ENCODE data around the gene MDH2. TPM values are rescaled to one million over a fixed set of nuclear protein-coding genes. Genes with fewer than 3 reads are reported as not detected.
"Not testable (repeated sequence)": the region's sequence is repeated elsewhere in the genome, so short reads cannot be mapped to it uniquely, and the experiment has no call there.

MDH2 gene
- total RNA-seq, 1 experiment from 2014 or later: 313 TPM

DNA sequence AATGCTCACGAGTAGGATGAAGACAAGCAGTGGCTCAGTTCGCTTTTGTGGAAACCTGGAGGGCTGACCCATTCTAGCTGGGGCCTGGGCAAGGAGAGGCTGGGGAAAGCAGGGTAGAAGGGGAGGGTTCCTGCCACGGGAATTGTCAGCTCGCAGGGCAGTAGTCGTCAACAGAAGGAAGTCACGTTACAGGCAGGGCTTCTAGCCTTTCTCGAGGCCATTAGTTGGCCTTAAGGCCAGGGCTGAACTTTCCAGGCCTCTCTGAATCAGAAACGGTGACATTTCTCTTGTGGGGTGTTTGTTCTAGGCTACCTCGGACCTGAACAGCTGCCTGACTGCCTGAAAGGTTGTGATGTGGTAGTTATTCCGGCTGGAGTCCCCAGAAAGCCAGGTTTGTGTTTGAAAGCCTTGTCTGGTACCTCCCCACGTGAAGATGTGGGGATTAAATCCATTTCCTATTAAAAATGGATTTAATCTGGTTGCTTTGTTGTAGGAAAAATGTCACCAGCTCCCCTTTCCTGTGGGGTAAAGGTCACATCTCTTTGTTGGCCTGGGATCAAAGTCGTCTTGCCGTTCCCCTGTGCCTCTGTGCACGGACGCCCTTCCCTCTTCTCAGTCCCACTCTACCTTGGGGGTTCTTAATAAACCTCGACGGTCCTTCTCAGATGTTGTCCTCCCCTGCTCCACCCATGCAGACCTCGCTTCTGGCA is 9.4 kb downstream of the MDH2 start:
- intact Hi-C loops (cut with micrococcal nuclease; ENCODE audit: unreplicated experiment): no loop called here
- no peaks in the 10 kb centered on the region for H3K9me3 Mint-ChIP-seq (ENCODE audit: unreplicated experiment)
- Histone ChIP-seq H3K36me3 (ENCODE audit: control insufficient read depth, insufficient read depth, low read length) (peaks cover 2% of the 10 kb centered on the region), H3K4me1 (no peaks in the 10 kb centered on the region), H3K4me3 (ENCODE audit: low read depth, low read length) (no peak overlapping the region), H3K27me3 (replicated peaks; ENCODE audit: control insufficient read depth, insufficient read depth, low read length) (no peaks in the 10 kb centered on the region), H3K9me3 (no peaks in the 10 kb centered on the region)
- ChIA-PET CTCF (no interaction called here), POLR2A (interaction anchor here (1.4 kb wide), 1 partner anchor 9 kb away, joined by 5 read pairs; the partner anchor contains the start of genes MDH2 and STYXL1)
- TF ChIP-seq, protein P1, sequence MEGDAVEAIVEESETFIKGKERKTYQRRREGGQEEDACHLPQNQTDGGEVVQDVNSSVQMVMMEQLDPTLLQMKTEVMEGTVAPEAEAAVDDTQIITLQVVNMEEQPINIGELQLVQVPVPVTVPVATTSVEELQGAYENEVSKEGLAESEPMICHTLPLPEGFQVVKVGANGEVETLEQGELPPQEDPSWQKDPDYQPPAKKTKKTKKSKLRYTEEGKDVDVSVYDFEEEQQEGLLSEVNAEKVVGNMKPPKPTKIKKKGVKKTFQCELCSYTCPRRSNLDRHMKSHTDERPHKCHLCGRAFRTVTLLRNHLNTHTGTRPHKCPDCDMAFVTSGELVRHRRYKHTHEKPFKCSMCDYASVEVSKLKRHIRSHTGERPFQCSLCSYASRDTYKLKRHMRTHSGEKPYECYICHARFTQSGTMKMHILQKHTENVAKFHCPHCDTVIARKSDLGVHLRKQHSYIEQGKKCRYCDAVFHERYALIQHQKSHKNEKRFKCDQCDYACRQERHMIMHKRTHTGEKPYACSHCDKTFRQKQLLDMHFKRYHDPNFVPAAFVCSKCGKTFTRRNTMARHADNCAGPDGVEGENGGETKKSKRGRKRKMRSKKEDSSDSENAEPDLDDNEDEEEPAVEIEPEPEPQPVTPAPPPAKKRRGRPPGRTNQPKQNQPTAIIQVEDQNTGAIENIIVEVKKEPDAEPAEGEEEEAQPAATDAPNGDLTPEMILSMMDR (IDR thresholded peaks at IDR 0.05; ENCODE audit: insufficient read depth in 1 of 2, low read depth in 1 of 2, low read length in 1 of 2, severe bottlenecking in 1 of 2, unreplicated experiment in 1 of 2): no peak
- no TSS peak for BruUV-seq (replicated peaks)
- no peak for DNase-seq
- H3K27ac Mint-ChIP-seq (ENCODE audit: unreplicated experiment): no peak overlapping the region
- H3K4me1 Mint-ChIP-seq (ENCODE audit: low read depth, unreplicated experiment): peaks cover 6% of the 10 kb centered on the region
- H3K36me3 Mint-ChIP-seq (ENCODE audit: insufficient read depth, unreplicated experiment): peaks cover 76% of the 10 kb centered on the region
- no peak overlapping the region for H3K4me3 Mint-ChIP-seq (ENCODE audit: unreplicated experiment)
- no peaks in the 10 kb centered on the region for H3K27me3 Mint-ChIP-seq (ENCODE audit: insufficient read depth, unreplicated experiment)

DNA sequence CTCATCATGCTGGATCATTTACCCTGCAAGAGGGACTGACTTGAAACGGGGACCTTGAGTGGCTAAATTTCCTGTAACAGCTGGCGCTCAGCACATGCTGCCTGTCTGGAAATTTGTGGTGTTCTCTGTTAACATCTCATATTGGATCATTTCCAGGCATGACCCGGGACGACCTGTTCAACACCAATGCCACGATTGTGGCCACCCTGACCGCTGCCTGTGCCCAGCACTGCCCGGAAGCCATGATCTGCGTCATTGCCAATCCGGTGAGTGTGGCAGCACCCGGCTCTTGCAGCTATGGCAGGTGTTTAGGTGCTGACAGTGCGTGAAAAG is 9.9 kb downstream of the MDH2 start:
- H3K27ac Mint-ChIP-seq (ENCODE audit: unreplicated experiment): no peak overlapping the region
- peaks cover 4% of the 10 kb centered on the region for H3K4me1 Mint-ChIP-seq (ENCODE audit: low read depth, unreplicated experiment)
- no peak for DNase-seq
- ChIA-PET CTCF (no interaction called here), POLR2A (interaction anchor here (1.4 kb wide), 1 partner anchor 10 kb away, joined by 5 read pairs; the partner anchor contains the start of genes MDH2 and STYXL1)
- intact Hi-C loops (cut with micrococcal nuclease; ENCODE audit: unreplicated experiment): no loop called here
- no peak overlapping the region for H3K4me3 ChIP-seq (ENCODE audit: low read depth, low read length)
- TF ChIP-seq, protein P1 (IDR thresholded peaks at IDR 0.05; ENCODE audit: insufficient read depth in 1 of 2, low read depth in 1 of 2, low read length in 1 of 2, severe bottlenecking in 1 of 2, unreplicated experiment in 1 of 2): no peak
- no peaks in the 10 kb centered on the region for H3K9me3 ChIP-seq
- BruUV-seq (replicated peaks): no TSS peak
- peaks cover 2% of the 10 kb centered on the region for H3K36me3 ChIP-seq (ENCODE audit: control insufficient read depth, insufficient read depth, low read length)
- no peak overlapping the region for H3K4me3 Mint-ChIP-seq (ENCODE audit: unreplicated experiment)
- H3K36me3 Mint-ChIP-seq (ENCODE audit: insufficient read depth, unreplicated experiment): peaks cover 78% of the 10 kb centered on the region
- no peaks in the 10 kb centered on the region for H3K27me3 ChIP-seq (replicated peaks; ENCODE audit: control insufficient read depth, insufficient read depth, low read length)
- H3K9me3 Mint-ChIP-seq (ENCODE audit: unreplicated experiment): no peaks in the 10 kb centered on the region
- no peaks in the 10 kb centered on the region for H3K27me3 Mint-ChIP-seq (ENCODE audit: insufficient read depth, unreplicated experiment)
- H3K4me1 ChIP-seq: no peaks in the 10 kb centered on the region

DNA sequence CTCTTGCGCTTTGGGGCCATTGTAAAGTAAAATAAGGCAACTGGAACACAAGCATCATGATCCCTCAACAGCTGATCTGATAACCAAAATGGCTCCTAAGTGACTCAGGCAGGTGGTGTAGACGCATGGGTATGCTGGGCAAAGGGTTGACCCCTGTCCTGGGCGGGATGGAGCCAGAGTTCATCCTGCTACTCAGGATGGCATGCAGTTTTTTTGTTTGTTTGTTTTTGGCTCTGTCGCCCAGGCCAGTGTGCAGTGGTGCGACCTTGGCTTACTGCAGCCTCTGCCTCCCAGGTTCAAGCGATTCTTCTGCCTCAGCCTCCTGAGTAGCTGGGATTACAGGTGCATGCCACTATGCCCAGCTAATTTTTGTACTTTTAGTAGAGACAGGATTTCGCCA is 10.8 kb downstream of the MDH2 start:
- H3K27me3 ChIP-seq (replicated peaks; ENCODE audit: control insufficient read depth, insufficient read depth, low read length); H3K27ac Mint-ChIP-seq (ENCODE audit: unreplicated experiment); H3K9me3 Mint-ChIP-seq (ENCODE audit: unreplicated experiment); H3K9me3 ChIP-seq; H3K4me3 ChIP-seq (ENCODE audit: low read depth, low read length); DNase-seq; H3K4me3 Mint-ChIP-seq (ENCODE audit: unreplicated experiment); H3K4me1 ChIP-seq; H3K36me3 ChIP-seq (ENCODE audit: control insufficient read depth, insufficient read depth, low read length); H3K4me1 Mint-ChIP-seq (ENCODE audit: low read depth, unreplicated experiment); intact Hi-C loops (cut with micrococcal nuclease; ENCODE audit: unreplicated experiment); H3K27me3 Mint-ChIP-seq (ENCODE audit: insufficient read depth, unreplicated experiment); POLR2A ChIA-PET; BruUV-seq (replicated peaks): not testable (repeated sequence)
- CTCF ChIA-PET: interaction anchor here (0.6 kb wide), 1 partner anchor 10 kb away, joined by 5 read pairs; no protein-coding TSS in a partner anchor
- peaks cover 81% of the 10 kb centered on the region for H3K36me3 Mint-ChIP-seq (ENCODE audit: insufficient read depth, unreplicated experiment)

Data from Caco-2 (cell line).